ENCODE measurements around the gene GATAD1. TPM values are rescaled to one million over a fixed set of nuclear protein-coding genes. Genes with fewer than 3 reads are reported as not detected.

Gene GATAD1
- total and polyA plus RNA-seq, 10 of the 15 experiments (the other 5 are each of a cell fraction or from before 2014, with no cell fraction given) = 5.5 to 45.2 (median 14.2) TPM

- peak; percentile 58; the same call in 1 of the 2 replicates for TF ChIP-seq SPI1 (IDR thresholded peaks at IDR 0.05; ENCODE audit: borderline replicate concordance, insufficient read depth, low read depth, low read length)
- peak; percentile 51 for TF ChIP-seq HDAC6 (IDR thresholded peaks at IDR 0.05; ENCODE audit: unreplicated experiment)
- TF ChIP-seq TAF1 (IDR thresholded peaks at IDR 0.05; ENCODE audit: borderline replicate concordance, low read depth, low read length) = peak; percentile 75; the same call in 1 of the 2 replicates
- peak; percentile 60 for TF ChIP-seq RAD51 (IDR thresholded peaks at IDR 0.05)
- TF ChIP-seq SUPT20H (IDR thresholded peaks at IDR 0.05; ENCODE audit: borderline replicate concordance, control insufficient read depth, low read depth, low read length) = no peak
- TF ChIP-seq EED (IDR thresholded peaks at IDR 0.05; ENCODE audit: low read depth) = peak; percentile 74
- TF ChIP-seq KAT2A (conservative IDR thresholded peaks at IDR 0.05; ENCODE audit: control insufficient read depth, low read depth, low read length) = no peak
- TF ChIP-seq YY1 (IDR thresholded peaks at IDR 0.05; ENCODE audit: low read depth, low read length) = no peak; the same call in none of the 2 replicates
- TF ChIP-seq RCOR1 (conservative IDR thresholded peaks at IDR 0.05; ENCODE audit: low read depth, low read length) = no peak; the same call in 1 of the 2 replicates
- no peak for TF ChIP-seq FOS (IDR thresholded peaks at IDR 0.05; ENCODE audit: borderline replicate concordance, extremely low read depth, insufficient read length)
- TF ChIP-seq RUNX3 (IDR thresholded peaks at IDR 0.05; ENCODE audit: low read length) = peak; percentile 40
- no peak for TF ChIP-seq BCL3 (IDR thresholded peaks at IDR 0.05; ENCODE audit: borderline replicate concordance, insufficient read depth, low read depth, low read length, poor library complexity, severe bottlenecking)
- no peak; the same call in none of the 2 replicates for TF ChIP-seq MXI1 (IDR thresholded peaks at IDR 0.05; ENCODE audit: low read depth, low read length)
- no peak for TF ChIP-seq BRCA1 (IDR thresholded peaks at IDR 0.05; ENCODE audit: low read depth, low read length)
- TF ChIP-seq BMI1 (IDR thresholded peaks at IDR 0.05; ENCODE audit: borderline replicate concordance) = no peak
- 0 out of 2 replicates have a peak, but pooled peaks have one; percentile 36 for TF ChIP-seq NKRF (conservative IDR thresholded peaks at IDR 0.05)
- no peak for TF ChIP-seq NR2C1 (IDR thresholded peaks at IDR 0.05)
- TF ChIP-seq SREBF2 (IDR thresholded peaks at IDR 0.05; ENCODE audit: low read length) = 0 out of 2 replicates have a peak, but pooled peaks have one; percentile 47
- TF ChIP-seq POLR2AphosphoS2 (IDR thresholded peaks at IDR 0.05; ENCODE audit: low read depth, low read length) = no peak
- peak; percentile 92 for TF ChIP-seq ELK1 (IDR thresholded peaks at IDR 0.05; ENCODE audit: low read depth, low read length)
- TF ChIP-seq ATF7 (IDR thresholded peaks at IDR 0.05; ENCODE audit: low read depth) = no peak
- peak; percentile 7; the same call in 1 of the 3 replicates for TF ChIP-seq POU2F2 (IDR thresholded peaks at IDR 0.05; ENCODE audit: borderline replicate concordance, low read depth, low read length)
- no peak for TF ChIP-seq ZZZ3 (IDR thresholded peaks at IDR 0.05; ENCODE audit: control insufficient read depth, insufficient read length, low read depth)
- peak; percentile 79; the same call in 1 of the 2 replicates for TF ChIP-seq GATAD2B (conservative IDR thresholded peaks at IDR 0.05; ENCODE audit: low read depth)
- TF ChIP-seq FOXK2 (IDR thresholded peaks at IDR 0.05) = no peak
- no peak for TF ChIP-seq NFIC (IDR thresholded peaks at IDR 0.05; ENCODE audit: low read depth, low read length)
These were observed at the start of gene GATAD1 (continued) for GRCh38 chr7:92447345-92448204.

Measured in GM12878 (cell line).